Progenitor cell of endocrine pancreas (in vitro differentiated cells): ENCODE data around the gene CAPN14. TPM values are rescaled to one million over a fixed set of nuclear protein-coding genes. Genes with fewer than 3 reads are reported as not detected.

ENCODE experiments used
- DNase-seq: peaks from one replicate; pipeline ENCODE4 v3.0.0; 2021; ENCODE audit warnings: low spot score; ENCODE audit not compliant: unreplicated experiment
- H3K27ac Mint-ChIP-seq: 2 replicates; pipeline ENCODE4 v1.8.0; 2021; ENCODE audit warnings: mild to moderate bottlenecking, moderate library complexity, mixed read lengths
- H3K27me3 Mint-ChIP-seq: 2 replicates; pipeline ENCODE4 v1.8.0; 2021; ENCODE audit warnings: mixed read lengths
- H3K36me3 Mint-ChIP-seq: 2 replicates; pipeline ENCODE4 v1.8.0; 2022; ENCODE audit warnings: mixed read lengths; ENCODE audit not compliant: insufficient read depth
- H3K4me1 Mint-ChIP-seq: 2 replicates; pipeline ENCODE4 v1.8.0; 2021; ENCODE audit warnings: low read depth, mixed read lengths
- H3K4me3 Mint-ChIP-seq: 2 replicates; pipeline ENCODE4 v1.8.0; 2021; ENCODE audit warnings: low read depth, mild to moderate bottlenecking, moderate library complexity, mixed read lengths
- H3K9me3 Mint-ChIP-seq: 2 replicates; pipeline ENCODE4 v1.8.0; 2021; ENCODE audit warnings: low read depth, mixed read lengths
- CTCF ChIP-seq: fragments of 200-600 bp; sonication (generic); IDR thresholded peaks from one replicate; pipeline ENCODE4 v1.5.0; 2021; ENCODE audit warnings: antibody characterized with exemption, mild to moderate bottlenecking; ENCODE audit not compliant: unreplicated experiment
- total RNA-seq: library from RNA; stranded (reverse); gene quantifications from 2 replicates; pipeline ENCODE4 v1.2.1, GENCODE V29; 2021

The CAPN14 gene
- total RNA-seq, 1 donor from 2014 or later = 0.50 TPM

GRCh38 chr2:31259075-31259474 is 41.8 kb upstream of the CAPN14 start:
- peaks cover 2% of the 10 kb centered on the region for H3K36me3 Mint-ChIP-seq
- DNase-seq = no peak
- no peak overlapping the region for H3K27ac Mint-ChIP-seq
- H3K4me1 Mint-ChIP-seq = peaks cover 11% of the 10 kb centered on the region
- no peaks in the 10 kb centered on the region for H3K9me3 Mint-ChIP-seq
- H3K4me3 Mint-ChIP-seq = no peak overlapping the region
- H3K27me3 Mint-ChIP-seq = no peaks in the 10 kb centered on the region
- no peak for TF ChIP-seq CTCF

GRCh38 chr2:31258351-31258750 is 41.0 kb upstream of the CAPN14 start:
- Mint-ChIP-seq H3K9me3 (no peaks in the 10 kb centered on the region), H3K27ac (no peak overlapping the region), H3K4me1 (peaks cover 11% of the 10 kb centered on the region), H3K36me3 (peaks cover 2% of the 10 kb centered on the region), H3K4me3 (no peak overlapping the region), H3K27me3 (no peaks in the 10 kb centered on the region)
- no peak for TF ChIP-seq CTCF
- DNase-seq = no peak

DNA sequence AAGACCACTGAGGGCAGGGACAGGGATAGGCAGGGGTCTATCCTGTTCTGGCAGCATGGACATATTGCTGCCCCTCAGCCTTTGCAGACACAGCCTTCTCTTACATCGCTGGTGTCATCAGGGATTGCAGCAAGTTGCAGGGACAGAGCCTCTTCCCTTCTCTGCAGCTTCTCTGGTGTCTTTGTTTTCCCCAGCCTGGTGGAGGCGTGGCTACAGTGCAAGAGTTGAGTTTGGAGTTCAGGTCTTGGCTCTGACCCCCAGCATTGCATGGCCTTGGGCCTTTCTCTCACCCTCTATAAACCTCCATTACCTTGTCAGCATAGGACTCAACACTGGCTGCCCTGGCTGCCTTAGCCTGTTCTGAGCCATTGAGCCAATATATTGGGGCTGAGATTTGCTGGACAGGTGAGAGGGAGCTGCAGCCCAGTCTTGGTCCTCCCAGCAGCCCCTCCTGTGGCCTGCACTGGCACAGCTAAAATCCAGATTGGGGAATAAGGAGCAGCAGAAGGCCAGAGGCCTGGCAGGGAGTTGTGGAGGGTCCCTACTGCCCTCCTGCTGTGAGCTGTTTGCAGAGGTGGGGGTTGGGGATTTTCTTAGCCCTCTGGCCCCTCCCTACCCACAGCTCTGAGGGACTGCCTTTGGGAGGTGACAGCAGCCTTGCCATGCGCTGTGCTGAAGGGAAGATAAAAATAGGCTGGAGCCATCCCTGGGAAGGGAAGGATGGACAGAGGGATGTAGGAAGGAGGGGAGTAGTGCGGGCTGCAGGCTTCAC is 39.5 kb upstream of the CAPN14 start:
- Mint-ChIP-seq H3K36me3 (peaks cover 2% of the 10 kb centered on the region), H3K4me1 (peaks cover 7% of the 10 kb centered on the region), H3K9me3 (no peaks in the 10 kb centered on the region), H3K4me3 (no peak overlapping the region), H3K27ac (no peak overlapping the region), H3K27me3 (no peaks in the 10 kb centered on the region)
- no peak for TF ChIP-seq CTCF
- DNase-seq = no peak

DNA sequence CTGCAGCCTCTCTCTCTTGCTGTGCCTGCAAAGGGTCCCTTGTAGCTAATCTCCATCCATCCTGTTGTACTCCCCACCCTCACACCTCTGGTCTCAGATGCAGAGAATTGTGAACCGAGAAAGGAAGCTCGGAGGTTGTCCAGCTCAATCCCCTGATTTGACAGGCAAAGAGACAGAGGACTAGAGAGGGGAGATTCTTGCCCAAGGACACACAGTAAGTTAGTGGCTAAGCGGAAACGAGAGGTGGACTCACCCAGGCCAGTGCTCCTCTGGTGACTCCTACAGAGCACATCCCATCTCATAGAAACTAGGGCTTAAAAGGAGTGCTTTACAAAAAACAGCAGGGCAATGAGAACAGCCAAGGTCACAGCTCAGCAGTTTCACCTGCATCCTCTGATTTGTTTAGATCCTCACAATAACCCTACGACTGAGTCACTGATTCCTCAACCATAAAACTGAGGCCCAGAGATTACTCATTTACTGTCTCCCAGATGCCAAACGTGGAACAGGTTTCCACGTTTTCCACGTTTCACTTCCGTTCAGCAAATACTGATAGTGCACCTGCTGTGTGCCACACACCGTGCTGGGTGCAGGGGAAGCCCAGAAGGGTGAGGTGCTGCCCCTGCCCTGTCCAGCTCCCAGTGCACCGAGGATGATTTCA is 38.7 kb upstream of the CAPN14 start:
- Mint-ChIP-seq H3K9me3 (no peaks in the 10 kb centered on the region), H3K36me3 (peaks cover 2% of the 10 kb centered on the region), H3K27me3 (no peaks in the 10 kb centered on the region), H3K27ac (no peak overlapping the region), H3K4me3 (no peak overlapping the region), H3K4me1 (peaks cover 7% of the 10 kb centered on the region)
- no peak for TF ChIP-seq CTCF
- DNase-seq = no peak

DNA sequence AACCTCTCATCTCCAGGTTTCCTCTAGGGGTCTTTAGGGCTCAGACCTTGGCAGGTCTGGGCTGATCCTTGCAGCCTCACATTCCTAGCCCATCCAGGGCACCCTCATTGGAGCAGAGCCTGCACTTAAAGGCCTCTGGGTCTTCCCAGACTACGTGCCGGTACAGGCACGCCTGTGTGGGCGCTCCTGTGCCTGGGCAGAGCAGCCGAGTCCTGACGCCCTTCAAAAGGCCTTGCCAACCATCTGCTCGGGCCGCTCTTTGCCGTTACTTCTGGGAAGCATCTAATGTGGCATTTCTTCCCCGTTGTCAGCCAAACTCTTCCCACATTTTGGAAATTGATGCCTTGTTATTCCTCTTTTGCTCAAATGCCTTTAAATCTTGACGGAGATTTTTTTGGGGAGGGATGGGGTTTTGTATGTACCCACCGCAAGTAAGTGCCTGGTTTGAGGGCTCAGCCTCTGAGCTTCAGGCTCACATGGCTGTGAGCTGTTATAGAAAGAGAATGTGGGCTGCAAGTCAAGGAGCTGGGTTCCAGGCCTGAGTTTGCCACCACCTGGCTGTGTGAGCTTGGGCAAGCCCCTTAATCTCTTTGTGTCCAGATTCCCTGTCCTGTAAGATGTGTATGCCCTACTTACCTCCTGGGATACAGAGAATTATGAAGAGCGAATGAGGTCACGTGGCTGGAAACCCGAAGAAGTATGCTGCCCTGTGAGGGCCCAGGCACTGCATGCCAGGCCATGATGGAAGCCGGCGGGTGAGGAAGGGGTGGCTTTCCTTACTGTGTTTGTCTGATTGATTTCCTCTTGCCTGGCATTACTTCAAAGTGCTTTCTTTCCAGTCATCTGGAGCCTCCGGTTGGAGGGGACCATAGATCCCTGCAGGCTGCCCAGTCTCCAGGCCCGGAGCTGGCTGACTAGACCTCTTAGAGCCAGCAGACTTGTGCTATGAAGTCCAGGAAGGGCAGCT is 37.2 kb upstream of the CAPN14 start:
- Mint-ChIP-seq H3K27me3 (no peaks in the 10 kb centered on the region), H3K27ac (no peak overlapping the region)

More for the DNA sequence above, 37.2 kb upstream of the CAPN14 start:
- Mint-ChIP-seq H3K4me3 (no peak overlapping the region), H3K9me3 (no peaks in the 10 kb centered on the region), H3K4me1 (peaks cover 7% of the 10 kb centered on the region), H3K36me3 (no peaks in the 10 kb centered on the region)
- no peak for DNase-seq
- TF ChIP-seq CTCF = no peak
